PC-9 (cell line): ENCODE measurements around the gene KRTAP4-4.

Source experiments
- EZH2 ChIP-seq: fragments of 200-600 bp; sonication (generic); IDR thresholded peaks from 2 replicates; pipeline ENCODE4 v1.8.0; 2017; ENCODE audit warnings: antibody characterized with exemption, low read depth
- TF ChIP-seq, protein P1 (sequence below): fragments of 200-600 bp; sonication (generic); conservative IDR thresholded peaks from 2 replicates; pipeline ENCODE4 v1.6.1; 2017; ENCODE audit warnings: mixed run types, antibody characterized with exemption, mild to moderate bottlenecking, moderate library complexity

DNA sequence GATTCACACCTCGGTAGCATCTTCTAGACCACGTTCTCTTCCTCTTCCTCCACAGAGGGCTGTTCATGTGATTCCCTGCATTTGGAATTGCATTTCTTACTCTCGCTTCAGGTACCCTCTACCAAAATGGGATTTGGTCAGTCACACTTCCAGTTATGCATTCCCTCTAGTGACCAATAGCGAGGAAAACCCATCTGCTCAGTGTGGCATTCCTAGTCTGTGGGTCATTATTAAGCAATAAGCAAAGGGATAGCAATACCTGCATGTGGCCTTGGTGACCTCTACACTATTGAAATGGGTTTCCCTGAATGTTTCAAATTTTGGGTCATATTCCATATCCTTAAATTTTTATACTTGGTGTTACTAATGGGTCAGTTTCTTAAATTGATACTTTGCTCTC, 10.5 kb downstream of the KRTAP4-4 start:
- TF ChIP-seq, protein P1, sequence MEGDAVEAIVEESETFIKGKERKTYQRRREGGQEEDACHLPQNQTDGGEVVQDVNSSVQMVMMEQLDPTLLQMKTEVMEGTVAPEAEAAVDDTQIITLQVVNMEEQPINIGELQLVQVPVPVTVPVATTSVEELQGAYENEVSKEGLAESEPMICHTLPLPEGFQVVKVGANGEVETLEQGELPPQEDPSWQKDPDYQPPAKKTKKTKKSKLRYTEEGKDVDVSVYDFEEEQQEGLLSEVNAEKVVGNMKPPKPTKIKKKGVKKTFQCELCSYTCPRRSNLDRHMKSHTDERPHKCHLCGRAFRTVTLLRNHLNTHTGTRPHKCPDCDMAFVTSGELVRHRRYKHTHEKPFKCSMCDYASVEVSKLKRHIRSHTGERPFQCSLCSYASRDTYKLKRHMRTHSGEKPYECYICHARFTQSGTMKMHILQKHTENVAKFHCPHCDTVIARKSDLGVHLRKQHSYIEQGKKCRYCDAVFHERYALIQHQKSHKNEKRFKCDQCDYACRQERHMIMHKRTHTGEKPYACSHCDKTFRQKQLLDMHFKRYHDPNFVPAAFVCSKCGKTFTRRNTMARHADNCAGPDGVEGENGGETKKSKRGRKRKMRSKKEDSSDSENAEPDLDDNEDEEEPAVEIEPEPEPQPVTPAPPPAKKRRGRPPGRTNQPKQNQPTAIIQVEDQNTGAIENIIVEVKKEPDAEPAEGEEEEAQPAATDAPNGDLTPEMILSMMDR, result no peak
- TF ChIP-seq EZH2, result no peak
